GM12892 (cell line): ENCODE measurements around the gene PYGM.

Experiments used
- DNase-seq: peaks from one replicate; pipeline ENCODE4 v3.0.0; 2011; ENCODE audit not compliant: insufficient read length
- FAIRE-seq: peaks from 2 replicates; lab custom pipeline; 2011; peaks lifted over from hg19 to GRCh38; lab: Jason Lieb, UNC
- POLR2A ChIP-seq: IDR thresholded peaks from 2 replicates; pipeline ENCODE4 v1.6.1; 2011; ENCODE audit warnings: low read depth, low read length, control low read depth
- POLR2AphosphoS5 ChIP-seq: IDR thresholded peaks from 2 replicates; pipeline ENCODE4 v1.6.1; 2011; ENCODE audit warnings: low read depth, low read length, control low read depth
- TAF1 ChIP-seq: IDR thresholded peaks from 2 replicates; pipeline ENCODE4 v1.6.1; 2011; ENCODE audit warnings: low read depth, mild to moderate bottlenecking, control low read depth, low read length, borderline replicate concordance

PYGM gene

GRCh38 chr11:64757549-64758329 is 2.0 kb downstream of the PYGM start:
- TF ChIP-seq TAF1 (no peak), POLR2AphosphoS5 (no peak), POLR2A (no peak)
- DNase-seq (no peak), FAIRE-seq (no peak)

GRCh38 chr11:64755681-64756361 is 4.0 kb downstream of the PYGM start:
- DNase-seq: no peak
- TF ChIP-seq TAF1 (no peak), POLR2AphosphoS5 (no peak), POLR2A (no peak)
- no peak for FAIRE-seq

GRCh38 chr11:64754919-64755662 is 4.7 kb downstream of the PYGM start:
- DNase-seq (no peak), FAIRE-seq (no peak)
- no peak for TF ChIP-seq POLR2A
- no peak for TF ChIP-seq TAF1
- TF ChIP-seq POLR2AphosphoS5: no peak

- TF ChIP-seq POLR2A (no peak), TAF1 (no peak), POLR2AphosphoS5 (no peak)
- DNase-seq (no peak), FAIRE-seq (no peak)
Observed at GRCh38 chr11:64754124-64754918, 5.5 kb downstream of the PYGM start.

- DNase-seq: no peak
Observed at GRCh38 chr11:64753380-64754123, 6.2 kb downstream of the PYGM start.

GRCh38 chr11:64753019-64753379 is 6.8 kb downstream of the PYGM start:
- FAIRE-seq (no peak), DNase-seq (no peak)
- TF ChIP-seq POLR2AphosphoS5 (no peak), TAF1 (no peak), POLR2A (no peak)

More at GRCh38 chr11:64753380-64754123, 6.2 kb downstream of the PYGM start:
- TF ChIP-seq TAF1 (no peak), POLR2A (no peak), POLR2AphosphoS5 (no peak)
- FAIRE-seq: no peak

- DNase-seq (no peak), FAIRE-seq (no peak)
- TF ChIP-seq TAF1: no peak
- TF ChIP-seq POLR2AphosphoS5: no peak
- no peak for TF ChIP-seq POLR2A
Observed at GRCh38 chr11:64752175-64752970, 7.4 kb downstream of the PYGM start.

- no peak for TF ChIP-seq POLR2AphosphoS5
- no peak for TF ChIP-seq TAF1
- TF ChIP-seq POLR2A: no peak
- DNase-seq (no peak), FAIRE-seq (no peak)
Observed at GRCh38 chr11:64751580-64751979, 8.2 kb downstream of the PYGM start.

GRCh38 chr11:64751136-64751535 is 8.6 kb downstream of the PYGM start:
- no peak for FAIRE-seq
- TF ChIP-seq POLR2AphosphoS5 (no peak), TAF1 (no peak), POLR2A (no peak)
- DNase-seq: no peak
